Cardiac fibroblast (primary cell): ENCODE measurements around the gene OR4A16.

Experiments
- DNase-seq, 2 donors: peaks; one replicate each; pipeline versions ENCODE4 v3.0.0 to v3.0.0-alpha.2; 2010; ENCODE audit warnings: low read depth in 2 of 2
- H3K4me3 ChIP-seq, 2 donors: replicated peaks in 1 of 2; 1 replicate in 1 of 2; 2 replicates in 1 of 2; pipeline ENCODE4 v1.5.1; 2011; ENCODE audit warnings: low read depth in 2 of 2, low read length in 2 of 2, mild to moderate bottlenecking in 2 of 2, moderate library complexity in 1 of 2
- CTCF ChIP-seq: IDR thresholded peaks from one replicate; pipeline ENCODE4 v1.5.1; 2011; ENCODE audit warnings: low read depth, mild to moderate bottlenecking, low read length, inconsistent platforms

The OR4A16 gene, protein sequence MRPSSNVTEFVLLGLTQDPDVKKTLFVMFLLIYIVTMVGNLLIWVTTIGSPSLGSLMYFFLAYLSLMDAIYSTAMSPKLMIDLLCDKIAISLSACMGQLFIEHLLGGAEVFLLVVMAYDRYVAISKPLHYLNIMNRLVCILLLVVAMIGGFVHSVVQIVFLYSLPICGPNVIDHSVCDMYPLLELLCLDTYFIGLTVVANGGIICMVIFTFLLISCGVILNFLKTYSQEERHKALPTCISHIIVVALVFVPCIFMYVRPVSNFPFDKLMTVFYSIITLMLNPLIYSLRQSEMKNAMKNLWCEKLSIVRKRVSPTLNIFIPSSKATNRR

DNA sequence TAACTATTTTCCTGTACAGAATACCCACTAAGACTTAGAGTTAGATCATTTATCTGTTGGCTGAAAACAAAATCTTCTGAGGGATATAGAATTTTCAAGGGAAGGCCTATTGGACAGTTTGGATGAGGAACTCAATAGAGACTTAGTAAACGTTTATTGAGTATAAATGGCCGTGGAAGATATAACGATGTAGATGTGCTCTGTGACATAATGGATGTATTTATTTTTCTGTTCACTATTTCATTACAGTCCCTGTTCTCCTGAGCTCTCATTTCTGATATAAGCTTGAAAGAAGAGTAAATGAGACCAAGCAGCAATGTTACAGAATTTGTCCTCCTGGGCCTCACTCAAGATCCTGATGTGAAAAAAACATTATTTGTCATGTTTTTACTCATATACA, at the start of gene OR4A16:
OR4A16 (plus strand) TSS at position 301 of the 400 bp plus-strand sequence; CDS start at position 301, 0 bp downstream.
- no peak for TF ChIP-seq CTCF
- no peak within 1 kb of the TSS for H3K4me3 ChIP-seq
- no peak for DNase-seq

DNA sequence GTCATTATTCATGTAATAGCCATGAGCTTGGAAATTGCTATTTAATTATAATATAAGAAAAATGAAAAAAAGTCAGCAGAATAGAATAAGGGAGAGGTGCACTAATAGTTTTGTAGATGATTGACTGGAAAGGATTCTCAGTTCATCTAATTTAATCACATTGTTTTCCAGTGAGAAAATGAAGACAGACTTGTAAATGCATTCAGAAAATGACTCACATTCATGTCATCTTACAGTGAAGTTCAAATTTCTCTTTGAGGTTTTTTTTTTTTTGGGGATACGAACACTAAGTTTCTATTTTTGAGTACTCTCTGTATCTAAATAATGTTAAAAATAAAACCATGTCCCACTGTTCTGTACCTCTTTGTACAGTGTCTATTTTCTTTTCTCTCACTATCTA, 18.5 kb upstream of the OR4A16 start:
- no peak for TF ChIP-seq CTCF
- no peak overlapping the region for H3K4me3 ChIP-seq
- no peak for DNase-seq

GRCh38 chr11:55345306-55345705, 2.3 kb downstream of the OR4A16 start:
- no peak for DNase-seq
- TF ChIP-seq CTCF: no peak
- no peak overlapping the region for H3K4me3 ChIP-seq

DNA sequence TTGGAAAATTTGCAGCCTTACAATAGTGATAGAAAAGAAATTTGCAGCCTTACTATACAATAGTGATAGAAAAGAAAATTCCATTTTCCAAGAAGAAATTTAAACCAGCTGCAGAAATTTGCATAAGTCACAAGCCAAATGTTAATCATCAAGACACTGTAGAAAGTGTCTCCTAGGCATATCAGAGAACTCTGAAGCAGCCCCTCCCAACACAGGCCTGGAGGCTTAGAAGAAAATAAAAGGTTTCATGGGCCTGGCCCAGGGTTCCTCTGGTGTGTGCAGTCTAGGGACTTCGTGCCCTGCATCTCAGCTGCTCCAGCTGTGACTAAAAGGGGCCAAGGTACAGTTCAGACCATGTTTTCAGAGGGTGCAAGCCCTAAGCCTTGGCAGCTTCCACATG, 6.0 kb downstream of the OR4A16 start:
- DNase-seq: no peak
- no peak for TF ChIP-seq CTCF
- no peak overlapping the region for H3K4me3 ChIP-seq

GRCh38 chr11:55357560-55358184, 14.7 kb downstream of the OR4A16 start:
- DNase-seq: no peak
- H3K4me3 ChIP-seq: no peak overlapping the region
- no peak for TF ChIP-seq CTCF

DNA sequence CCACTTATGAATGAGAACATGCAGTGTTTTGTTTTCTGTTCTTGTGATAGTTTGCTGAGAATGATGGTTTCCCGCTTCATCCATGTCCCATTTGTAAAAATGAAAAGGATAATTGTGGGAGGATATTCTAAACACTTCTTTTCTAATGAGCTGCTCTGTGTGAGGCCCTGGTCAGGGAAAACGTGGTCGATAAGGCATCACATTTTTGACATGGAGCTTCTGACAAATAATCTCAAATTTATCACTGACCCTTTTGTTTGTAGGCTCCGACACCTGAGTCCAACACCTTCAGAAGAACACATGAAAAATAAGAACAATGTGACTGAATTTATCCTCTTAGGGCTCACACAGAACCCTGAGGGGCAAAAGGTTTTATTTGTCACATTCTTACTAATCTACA, 24.7 kb downstream of the OR4A16 start, which contains the start of gene OR4A15:
OR4A15 (plus strand) TSS at position 301 of the 400 bp plus-strand sequence; CDS start at position 301, 0 bp downstream.
- no peak within 1 kb of the TSS for H3K4me3 ChIP-seq
- DNase-seq: no peak
- no peak for TF ChIP-seq CTCF
